Kidney glomerular epithelial cell (primary cell): ENCODE data around the gene MYO1E.
"Not testable (repeated sequence)": the region's sequence is repeated elsewhere in the genome, so short reads cannot be mapped to it uniquely, and the experiment has no call there.

Source experiments
- DNase-seq: peaks from one replicate; lab custom pipeline; 2025; lab: John Stamatoyannopoulos, UW

The MYO1E gene

GRCh38 chr15:59387196-59387878 is 14.7 kb upstream of the MYO1E start:
- not testable (repeated sequence) for DNase-seq

GRCh38 chr15:59385171-59385570 is 12.5 kb upstream of the MYO1E start:
- no peak for DNase-seq

GRCh38 chr15:59384507-59384906 is 11.8 kb upstream of the MYO1E start:
- no peak for DNase-seq

DNA sequence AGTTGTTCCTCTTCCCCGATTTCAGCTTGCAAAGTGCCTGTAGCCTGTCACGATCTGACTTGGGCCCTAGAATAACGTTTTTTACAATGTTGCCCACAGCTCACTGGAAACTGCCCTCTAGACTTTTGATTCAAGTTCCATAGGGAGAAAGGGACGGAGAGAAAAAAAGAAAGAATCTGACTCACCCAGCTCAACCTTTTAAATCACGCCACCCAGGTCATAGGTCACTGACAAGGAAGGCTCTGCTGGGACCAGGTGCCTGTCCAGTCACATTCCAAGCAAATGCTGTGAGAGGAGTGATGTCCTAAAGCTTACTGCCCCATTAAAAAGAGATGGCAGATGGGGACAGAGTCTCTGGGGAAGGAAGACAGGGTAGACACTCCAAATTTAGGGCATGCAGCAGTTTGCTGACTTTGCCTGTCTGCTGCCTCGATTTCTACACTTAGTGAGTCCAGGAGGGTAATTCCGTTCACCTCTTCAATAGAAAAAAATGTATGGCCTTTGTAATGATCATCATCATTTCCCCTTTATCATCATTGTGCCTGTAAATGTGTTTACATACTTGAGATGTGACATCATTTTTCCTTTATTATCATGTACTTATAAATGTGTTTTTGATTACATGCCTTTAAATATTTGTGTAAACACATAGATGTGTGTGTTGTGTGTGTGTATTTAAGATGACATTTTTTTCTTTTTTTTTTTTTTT is 8.4 kb upstream of the MYO1E start:
- DNase-seq: no peak

- DNase-seq: no peak
Measured at GRCh38 chr15:59379531-59379930, 6.9 kb upstream of the MYO1E start.

- no peak for DNase-seq
Measured at GRCh38 chr15:59378855-59379254, 6.2 kb upstream of the MYO1E start.

DNA sequence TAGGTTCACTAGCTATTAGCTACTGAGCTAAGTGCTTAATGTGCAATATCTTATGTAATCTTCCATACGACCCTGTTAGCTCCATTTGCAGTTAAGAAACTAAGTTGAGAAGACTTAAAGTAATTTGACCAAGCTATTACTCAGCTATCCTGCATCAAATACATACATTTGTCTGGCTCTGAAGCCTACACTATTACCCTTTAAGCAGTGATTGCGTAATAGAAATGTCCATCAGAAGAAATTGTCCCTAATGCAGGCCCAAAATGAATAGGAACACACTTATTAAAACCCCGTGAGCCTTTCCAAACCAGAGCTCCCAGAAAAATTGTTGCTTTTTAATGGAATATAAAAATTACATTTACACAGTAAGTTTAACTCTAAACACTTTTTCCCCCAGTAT is 5.3 kb upstream of the MYO1E start:
- no peak for DNase-seq

DNA sequence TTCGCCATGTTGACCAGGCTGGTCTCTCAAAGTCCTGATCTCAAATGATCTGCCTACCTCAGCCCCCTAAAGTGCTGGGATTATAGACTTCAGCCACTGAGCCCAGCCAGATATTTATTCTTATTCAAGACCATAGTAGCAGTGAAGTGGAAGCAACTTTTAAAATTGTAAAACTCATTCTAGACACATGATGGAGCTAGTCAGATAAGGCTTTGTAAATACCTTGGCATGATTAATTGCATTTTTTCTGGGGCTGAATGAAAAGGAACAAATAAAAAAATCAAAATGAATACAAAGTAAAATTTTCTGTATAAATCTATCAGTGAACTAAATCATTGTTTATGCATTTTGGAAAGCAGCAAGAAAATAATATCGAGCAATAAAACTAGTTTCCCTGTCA is 4.1 kb upstream of the MYO1E start:
- DNase-seq: peak; percentile 35

GRCh38 chr15:59373215-59373614 is 544 bp upstream of the MYO1E start:
- DNase-seq: no peak

GRCh38 chr15:59371458-59372351 is 966 bp downstream of the MYO1E start:
- DNase-seq: no peak

DNA sequence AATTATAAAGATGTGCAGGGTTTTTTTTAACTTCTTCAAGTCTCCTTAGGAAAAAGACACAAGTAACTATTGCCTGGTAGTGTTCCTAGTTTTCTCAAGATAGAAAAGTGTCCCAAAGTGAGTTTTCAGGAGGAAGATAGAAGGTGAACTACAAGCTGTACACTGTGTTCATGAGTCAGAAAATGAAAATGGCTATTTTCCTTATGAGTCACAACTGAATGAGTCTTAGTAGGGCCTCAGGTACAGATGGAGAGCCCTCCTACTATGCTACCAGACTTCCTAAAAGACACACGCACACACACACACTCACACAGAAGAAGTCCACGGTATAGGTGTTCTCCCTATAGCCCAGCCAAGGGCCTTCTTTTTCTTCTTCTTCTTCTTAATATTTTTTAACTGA is 3.1 kb downstream of the MYO1E start:
- DNase-seq: no peak

DNA sequence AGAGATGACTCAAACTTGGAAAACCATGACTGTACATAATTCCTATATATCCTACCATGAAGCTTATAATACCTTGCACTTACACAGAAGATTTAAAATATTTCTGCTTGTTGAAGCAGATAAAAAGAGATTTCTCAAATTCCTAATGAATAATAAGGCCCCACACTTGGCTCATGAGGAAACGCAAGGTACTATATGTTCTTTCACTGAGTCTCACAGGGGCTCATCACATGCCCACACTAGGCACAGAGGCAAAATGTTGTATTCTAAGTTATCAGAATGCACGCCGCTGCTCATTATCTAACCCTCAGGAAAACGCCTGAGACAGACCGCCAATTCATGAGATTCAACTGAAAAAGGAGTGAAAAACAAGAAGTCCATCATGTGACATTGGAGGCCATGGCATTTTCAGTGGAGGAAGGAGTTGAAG is 5.6 kb downstream of the MYO1E start:
- no peak for DNase-seq

DNA sequence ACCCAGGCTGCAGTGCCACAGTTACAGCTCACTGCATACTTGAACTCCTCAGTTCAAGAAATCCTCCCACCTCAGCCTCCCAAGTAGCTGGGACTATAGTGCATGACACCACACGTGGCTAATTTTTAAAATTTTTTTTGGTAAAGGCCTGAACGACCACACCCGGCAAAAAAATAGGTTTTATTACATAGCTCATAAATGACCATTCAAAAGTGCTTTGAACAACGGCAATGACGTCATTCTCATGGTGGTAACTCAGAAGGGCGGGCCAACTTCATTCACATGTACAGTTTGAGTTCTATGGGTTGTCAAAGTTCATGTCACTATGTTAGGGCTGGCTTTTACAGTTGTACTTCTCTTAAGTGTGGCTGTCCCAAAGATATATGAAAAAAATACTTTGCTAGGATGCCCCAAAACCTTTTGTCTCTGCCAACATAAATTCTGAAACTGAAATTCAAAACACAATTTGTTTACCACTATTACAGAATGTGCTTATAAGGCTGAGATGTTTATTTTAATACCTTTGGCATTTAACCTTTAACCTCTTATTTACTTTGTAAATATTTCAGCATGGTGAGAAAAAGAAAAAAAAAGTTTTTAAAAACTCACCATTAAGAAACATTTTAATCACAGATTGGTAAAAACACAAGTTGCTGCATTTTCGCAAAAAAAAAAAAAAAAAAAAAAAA is 6.2 kb downstream of the MYO1E start:
- DNase-seq: no peak

GRCh38 chr15:59364248-59364647 is 8.4 kb downstream of the MYO1E start:
- DNase-seq: no peak

DNA sequence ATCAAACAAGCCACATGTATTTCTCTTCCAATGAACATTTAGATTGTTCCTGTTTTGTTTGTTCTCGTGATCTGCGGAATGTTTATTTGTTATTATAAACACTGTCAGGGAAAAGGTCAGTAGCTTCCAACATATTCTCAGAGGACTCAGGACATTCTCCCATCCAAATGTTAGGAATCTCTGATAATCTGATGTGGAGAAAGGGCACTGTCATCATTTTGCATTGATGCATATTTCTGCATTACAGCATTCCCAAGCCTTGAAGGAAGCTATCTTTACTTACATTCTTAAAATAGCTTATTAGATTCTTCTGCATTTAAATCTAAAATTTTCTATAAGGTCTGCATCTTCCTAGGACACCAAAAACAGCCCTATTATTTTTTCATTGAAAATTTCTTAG is 10.3 kb downstream of the MYO1E start:
- no peak for DNase-seq

DNA sequence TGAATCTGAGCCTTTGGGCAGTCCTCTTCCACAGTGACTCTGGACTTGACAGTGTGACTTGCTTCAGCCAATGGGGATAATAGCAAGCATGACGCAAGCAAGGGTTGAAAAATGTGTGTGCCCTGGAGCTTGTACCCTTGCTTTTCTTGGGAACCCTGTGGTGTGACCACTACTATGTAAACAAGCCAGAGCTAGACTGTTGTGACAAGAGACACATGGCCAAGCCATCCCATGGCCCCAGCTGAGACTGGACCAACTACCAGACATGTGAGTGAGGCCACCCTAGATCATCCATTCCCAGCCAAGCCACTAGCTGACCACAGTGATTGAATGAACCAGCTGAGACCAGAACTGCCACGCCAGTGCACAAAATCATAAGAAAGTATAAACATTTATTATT is 11.8 kb downstream of the MYO1E start:
- DNase-seq: no peak

GRCh38 chr15:59360305-59360704 is 12.4 kb downstream of the MYO1E start:
- DNase-seq: no peak

DNA sequence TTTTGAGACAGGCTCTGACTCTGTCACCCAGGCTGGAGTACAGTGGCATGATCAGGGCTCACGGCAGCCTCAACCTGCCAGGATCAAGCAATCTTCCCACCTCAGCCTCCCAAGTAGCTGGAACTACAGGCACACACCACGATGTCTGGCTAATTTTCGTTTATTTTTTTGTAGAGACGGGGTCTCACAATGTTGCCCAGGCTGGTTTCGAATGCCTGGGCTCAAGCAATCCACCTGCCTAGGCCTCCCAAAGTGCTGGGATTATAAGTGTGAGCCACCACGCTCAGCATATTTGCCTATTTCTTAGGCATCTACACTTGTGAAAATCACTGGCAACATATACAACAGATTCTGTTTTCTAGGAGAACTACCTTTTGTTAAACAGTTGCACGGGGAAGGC is 16.9 kb downstream of the MYO1E start:
- no peak for DNase-seq

DNA sequence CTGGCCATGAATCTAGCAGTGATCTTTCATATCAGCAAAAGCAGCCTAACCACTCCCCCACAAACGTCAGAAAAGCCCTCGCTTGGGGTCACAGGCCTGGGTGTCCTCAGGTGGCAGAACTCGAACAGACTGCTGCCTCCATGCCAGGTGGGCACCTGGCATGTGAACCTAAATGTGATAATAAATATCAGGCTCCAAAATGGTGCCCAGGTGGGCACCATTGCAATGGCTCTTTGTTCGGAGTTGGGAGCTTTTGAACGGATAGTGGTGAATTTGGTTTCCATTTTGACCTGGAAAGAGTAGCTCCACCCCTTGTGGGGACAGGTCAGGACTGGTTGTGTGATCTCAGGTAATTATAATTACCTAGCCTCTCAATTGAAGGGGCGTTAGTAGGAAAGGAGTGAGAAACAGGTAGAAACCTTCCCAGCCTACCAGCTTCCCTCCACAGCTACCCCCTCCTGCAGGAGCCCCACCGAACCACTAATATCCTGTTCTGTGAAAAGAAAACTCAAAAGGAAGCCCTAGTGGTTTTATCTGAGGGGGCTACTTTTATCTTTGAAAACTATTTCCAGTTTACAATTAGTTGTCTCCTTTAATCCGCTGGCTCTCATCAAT is 18.1 kb downstream of the MYO1E start:
- no peak for DNase-seq

GRCh38 chr15:59353994-59354416 is 18.7 kb downstream of the MYO1E start:
- DNase-seq: no peak

- no peak for DNase-seq
Measured at GRCh38 chr15:59352683-59353082, 20.0 kb downstream of the MYO1E start.

- no peak for DNase-seq
Measured at GRCh38 chr15:59352189-59352588, 20.5 kb downstream of the MYO1E start.
